Endothelial cell of umbilical vein (primary cell): ENCODE data around the gene PON1. TPM values are rescaled to one million over a fixed set of nuclear protein-coding genes. Genes with fewer than 3 reads are reported as not detected.

ENCODE experiments used
- BruUV-seq: library from RNA; stranded (reverse); fragments of 400-500 nt; replicated peaks from 2 replicates; lab custom pipeline; 2021; lab: Mats Ljungman, UMichigan
- CTCF ChIA-PET: fragments of 300-600, 350-600 bp; sonication (Branson Sonifier 250); formaldehyde crosslinking; loops from one replicate; lab custom pipeline; 2021; ENCODE audit warnings: antibody characterized with exemption, inconsistent platforms; lab: Charles Lee
- POLR2A ChIA-PET: fragments of 300-600, 350-600 bp; sonication (Branson Sonifier 250); formaldehyde crosslinking; loops from one replicate; lab custom pipeline; 2021; ENCODE audit warnings: antibody characterized with exemption, inconsistent platforms; lab: Charles Lee
- DNase-seq: peaks from one replicate; pipeline ENCODE4 v3.0.0-alpha.2; 2011; ENCODE audit warnings: low read depth, low spot score
- FAIRE-seq: peaks from 2 replicates; lab custom pipeline; 2011; peaks lifted over from hg19 to GRCh38; lab: Jason Lieb, UNC
- H2AFZ ChIP-seq: 2 replicates; pipeline ENCODE4 v1.6.0; 2012; ENCODE audit warnings: low read depth, low read length, control low read depth, inconsistent platforms
- H3K27ac ChIP-seq: 2 replicates; pipeline ENCODE4 v1.5.1; 2011; ENCODE audit warnings: low read depth, mild to moderate bottlenecking, control low read depth, low read length, moderate library complexity; ENCODE audit not compliant: insufficient read depth
- H3K27me3 ChIP-seq, 2 experiments: 2 replicates each; pipeline versions ENCODE4 v1.6.0 to v1.6.1; 2011; ENCODE audit warnings: low read length in 2 of 2, mixed read lengths in 1 of 2; ENCODE audit not compliant: control insufficient read depth in 2 of 2, insufficient read depth in 2 of 2
- H3K36me3 ChIP-seq, 2 experiments: 2 replicates in 1 of 2; 3 replicates in 1 of 2; pipeline ENCODE4 v1.5.1; 2011; ENCODE audit warnings: low read length in 2 of 2, mild to moderate bottlenecking in 1 of 2, moderate library complexity in 1 of 2; ENCODE audit not compliant: control insufficient read depth in 2 of 2, insufficient read depth in 2 of 2; ENCODE audit errors: extremely low read depth in 1 of 2
- H3K4me1 ChIP-seq: 3 replicates; pipeline ENCODE4 v1.5.1; 2011; ENCODE audit warnings: mild to moderate bottlenecking, low read length; ENCODE audit not compliant: control insufficient read depth, insufficient read depth; ENCODE audit errors: extremely low read depth
- H3K4me2 ChIP-seq: 2 replicates; pipeline ENCODE4 v1.6.1; 2011; ENCODE audit warnings: low read length, control low read depth, mixed read lengths; ENCODE audit not compliant: insufficient read depth
- H3K4me3 ChIP-seq, 3 experiments: fragments of 200-600 bp in 1 of 3; sonication (generic), shearing (Covaris generic) in 1 of 3; replicated peaks in 1 of 3; 2 replicates each; pipeline ENCODE4 v1.5.1; 2011 to 2016; ENCODE audit warnings: control low read depth in 3 of 3, low read length in 3 of 3, mild to moderate bottlenecking in 2 of 3, inconsistent platforms in 1 of 3, low read depth in 1 of 3, moderate library complexity in 1 of 3; ENCODE audit not compliant: insufficient read depth in 1 of 3
- H3K79me2 ChIP-seq: 2 replicates; pipeline ENCODE4 v1.6.0; 2012; ENCODE audit warnings: low read length, inconsistent platforms; ENCODE audit not compliant: control insufficient read depth, insufficient read depth
- H3K9ac ChIP-seq: replicated peaks from 2 replicates; pipeline ENCODE3; 2011; ENCODE audit warnings: low read length, control low read depth; ENCODE audit not compliant: insufficient read depth; ENCODE audit errors: extremely low read depth
- H3K9me1 ChIP-seq: replicated peaks from 3 replicates; pipeline ENCODE4 v1.6.0; 2011; ENCODE audit warnings: mild to moderate bottlenecking, low read length; ENCODE audit not compliant: control insufficient read depth, insufficient read depth; ENCODE audit errors: extremely low read depth
- H3K9me3 ChIP-seq: replicated peaks from 2 replicates; pipeline ENCODE4 v1.5.1; 2012; ENCODE audit warnings: low read length, inconsistent platforms; ENCODE audit not compliant: control insufficient read depth, insufficient read depth
- H4K20me1 ChIP-seq: replicated peaks from 2 replicates; pipeline ENCODE3; 2011; ENCODE audit warnings: mild to moderate bottlenecking, low read length; ENCODE audit not compliant: control insufficient read depth, insufficient read depth; ENCODE audit errors: extremely low read depth
- CTCF ChIP-seq, 2 donors: IDR thresholded peaks; 1 replicate in 1 of 2; 2 replicates in 1 of 2; pipeline ENCODE4 v1.5.1; 2011; ENCODE audit warnings: low read length in 2 of 2, mild to moderate bottlenecking in 2 of 2, moderate library complexity in 2 of 2, control low read depth in 1 of 2, inconsistent platforms in 1 of 2, low read depth in 1 of 2; ENCODE audit not compliant: insufficient read depth in 1 of 2; ENCODE audit errors: extremely low read depth in 1 of 2
- EZH2 ChIP-seq: IDR thresholded peaks from 2 replicates; pipeline ENCODE4 v1.6.1; 2012; ENCODE audit warnings: borderline replicate concordance, low read depth, mild to moderate bottlenecking, moderate library complexity, low read length, inconsistent platforms; ENCODE audit not compliant: severe bottlenecking
- FOS ChIP-seq: IDR thresholded peaks from 2 replicates; pipeline ENCODE4 v1.6.1; 2011; ENCODE audit warnings: mild to moderate bottlenecking, low read length, moderate library complexity, borderline replicate concordance; ENCODE audit not compliant: insufficient read depth
- GATA2 ChIP-seq: IDR thresholded peaks from 2 replicates; pipeline ENCODE4 v1.7.0; 2011; ENCODE audit warnings: low read depth, mild to moderate bottlenecking, moderate library complexity, mixed read lengths, low read length; ENCODE audit not compliant: insufficient read length, insufficient read depth
- JUN ChIP-seq: IDR thresholded peaks from 2 replicates; pipeline ENCODE4 v1.6.1; 2011; ENCODE audit warnings: borderline replicate concordance, low read depth; ENCODE audit not compliant: insufficient read length, insufficient read depth
- MAX ChIP-seq: IDR thresholded peaks from 2 replicates; pipeline ENCODE4 v1.6.1; 2011; ENCODE audit not compliant: insufficient read depth, insufficient read length
- MYC ChIP-seq: IDR thresholded peaks from one replicate; pipeline ENCODE4 v1.6.1; 2011; ENCODE audit warnings: mild to moderate bottlenecking, low read depth, low read length
- POLR2A ChIP-seq: IDR thresholded peaks from 2 replicates; pipeline ENCODE4 v1.6.1; 2012; ENCODE audit warnings: low read depth, mild to moderate bottlenecking, control low read depth, low read length
- POLR2AphosphoS5 ChIP-seq: IDR thresholded peaks from 2 replicates; pipeline ENCODE4 v1.6.1; 2012; ENCODE audit warnings: low read depth, mild to moderate bottlenecking, control low read depth, low read length, moderate library complexity; ENCODE audit not compliant: insufficient read depth
- dilution Hi-C: fragments of 300-500 bp; cut with MboI; formaldehyde crosslinking; loops from one replicate; pipeline ENCODE4 v1.15.0; 2019; ENCODE audit warnings: low sequenced_read_pairs; ENCODE audit not compliant: extremely low pct_ligation_motif_present
- intact Hi-C: fragments of 100-400 bp; cut with micrococcal nuclease; formaldehyde crosslinking; loops from one replicate; pipeline ENCODE4 v1.10.0; 2022
- polyA plus RNA-seq, 4 experiments: library from polyadenylated mRNA; depleted of rRNA in 3 of 4; stranded (reverse) in 3 of 4; unstranded in 1 of 4; fragments of >200 nt; gene quantifications; 2 replicates each; pipeline versions ENCODE4 v1.2.1 to v1.2.3, GENCODE V29; 2011 to 2012; ENCODE audit warnings: missing spikeins in 1 of 4
- total RNA-seq: library from RNA; stranded (reverse); gene quantifications from 2 replicates; pipeline ENCODE4 v1.2.3, GENCODE V29; 2021

The PON1 gene
- total and polyA plus RNA-seq, 2 donors (not counting 3 experiments of a cell fraction or from before 2014, with no cell fraction given): not detected

- H3K4me3 ChIP-seq: no peak overlapping the region
- no peak overlapping the region for H3K4me2 ChIP-seq
- FAIRE-seq (no peak), DNase-seq (no peak)
- intact Hi-C loops (no loop called here), dilution Hi-C loops (no loop called here)
- TF ChIP-seq FOS (no peak), POLR2AphosphoS5 (no peak), GATA2 (no peak), MYC (no peak), EZH2 (no peak), JUN (no peak), MAX (no peak), CTCF (IDR thresholded peaks at IDR 0.05; ENCODE audit: extremely low read depth in 1 of 2, insufficient read depth in 1 of 2, low read depth in 1 of 2, low read length in 2 of 2) (no peak), POLR2A (no peak)
- no peaks in the 10 kb centered on the region for H3K36me3 ChIP-seq
- H3K27me3 ChIP-seq: no peaks in the 10 kb centered on the region
- H3K9ac ChIP-seq: no peak overlapping the region
- H3K79me2 ChIP-seq: no peaks in the 10 kb centered on the region
- BruUV-seq: no TSS peak
- H3K9me3 ChIP-seq: no peaks in the 10 kb centered on the region
- CTCF ChIA-PET: interaction anchor here (1.4 kb wide), 1 partner anchor 223 kb away, joined by 4 read pairs; no protein-coding TSS in a partner anchor
- POLR2A ChIA-PET: no interaction called here
- H3K9me1 ChIP-seq: no peaks in the 10 kb centered on the region
- no peak overlapping the region for H3K27ac ChIP-seq
- no peak overlapping the region for H2AFZ ChIP-seq
- H4K20me1 ChIP-seq: no peaks in the 10 kb centered on the region
- H3K4me1 ChIP-seq: no peaks in the 10 kb centered on the region
Observed at GRCh38 chr7:95253986-95254385, 70.3 kb downstream of the PON1 start.
